Fibroblast of villous mesenchyme (primary cell): ENCODE data around the gene SLC25A17. TPM values are rescaled to one million over a fixed set of nuclear protein-coding genes. Genes with fewer than 3 reads are reported as not detected.
"Not testable (repeated sequence)": the region's sequence is repeated elsewhere in the genome, so short reads cannot be mapped to it uniquely, and the experiment has no call there.

ENCODE experiments used
- DNase-seq: peaks from one replicate; pipeline ENCODE4 v3.0.0-alpha.2; 2010; ENCODE audit warnings: low read depth
- H3K4me3 ChIP-seq: 2 replicates; pipeline ENCODE4 v1.5.1; 2011; ENCODE audit warnings: low read depth, mild to moderate bottlenecking, low read length
- CTCF ChIP-seq: IDR thresholded peaks from 2 replicates; pipeline ENCODE4 v1.5.1; 2012; ENCODE audit warnings: low read depth, mild to moderate bottlenecking, low read length; ENCODE audit not compliant: insufficient read depth
- total RNA-seq: library from RNA; depleted of rRNA; stranded (reverse); fragments of >200 nt; gene quantifications from 2 replicates; pipeline ENCODE4 v1.2.3, GENCODE V29; 2012

Gene SLC25A17
- total RNA-seq, 1 donor: 23.7 TPM

DNA sequence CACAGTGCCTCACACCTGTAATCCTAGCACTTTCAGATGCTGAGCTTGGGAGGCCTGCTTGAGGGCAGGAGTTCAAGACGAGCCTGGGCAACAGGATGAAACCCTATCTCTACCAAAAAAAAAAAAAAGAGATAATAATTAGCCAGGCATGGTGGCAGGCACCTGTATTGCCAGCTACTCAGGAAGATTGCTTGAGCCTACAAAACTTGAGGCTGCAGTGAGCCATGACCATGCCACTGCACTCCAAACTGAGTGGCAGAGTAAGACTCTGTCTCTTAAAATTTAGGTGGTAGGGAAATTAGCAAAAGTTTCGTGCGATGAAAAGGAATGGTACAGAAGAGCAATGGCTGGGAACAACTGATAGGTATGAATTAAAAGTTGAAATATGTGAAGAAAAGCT is 19.3 kb upstream of the SLC25A17 start:
- H3K4me3 ChIP-seq: no peak overlapping the region
- no peak for TF ChIP-seq CTCF
- no peak for DNase-seq

GRCh38 chr22:40834619-40835018 is 15.5 kb upstream of the SLC25A17 start:
- H3K4me3 ChIP-seq: no peak overlapping the region
- DNase-seq: no peak
- no peak for TF ChIP-seq CTCF

GRCh38 chr22:40829131-40829530 is 10.0 kb upstream of the SLC25A17 start:
- no peak for DNase-seq
- no peak overlapping the region for H3K4me3 ChIP-seq
- no peak for TF ChIP-seq CTCF

GRCh38 chr22:40826984-40827741 is 8.0 kb upstream of the SLC25A17 start:
- DNase-seq: no peak
- no peak for TF ChIP-seq CTCF
- no peak overlapping the region for H3K4me3 ChIP-seq

DNA sequence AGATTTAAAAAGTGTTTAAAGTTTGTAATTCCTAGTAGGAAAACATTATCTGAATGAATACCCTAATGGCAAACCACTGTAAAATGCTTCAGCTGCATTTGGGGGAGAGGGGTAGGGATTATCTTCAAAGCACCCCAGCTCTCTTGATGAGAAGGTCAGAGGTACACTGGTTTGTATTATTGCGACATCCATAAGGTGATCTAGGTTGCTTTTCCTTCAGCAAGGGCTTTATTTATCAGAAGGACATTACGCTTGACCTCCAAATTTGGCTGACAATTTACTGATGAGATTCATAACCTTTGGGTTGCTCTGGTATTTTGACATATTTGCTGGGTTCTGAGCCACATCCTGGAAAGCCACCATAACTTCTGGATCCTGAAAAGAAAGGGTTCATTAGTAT is 7.1 kb upstream of the SLC25A17 start:
- not testable (repeated sequence) for H3K4me3 ChIP-seq, DNase-seq

- no peak for TF ChIP-seq CTCF
These were observed 4.3 kb upstream of the SLC25A17 start for GRCh38 chr22:40823426-40823825.

GRCh38 chr22:40819599-40820140 is 524 bp upstream of the SLC25A17 start:
- H3K4me3 ChIP-seq: peak overlapping the region; percentile 100
- no peak for TF ChIP-seq CTCF
- peak; percentile 60 for DNase-seq

More at GRCh38 chr22:40823426-40823825, 4.3 kb upstream of the SLC25A17 start:
- H3K4me3 ChIP-seq: no peak overlapping the region
- no peak for DNase-seq
